ENCODE results near the gene IGF2BP3.

IGF2BP3 gene

DNA sequence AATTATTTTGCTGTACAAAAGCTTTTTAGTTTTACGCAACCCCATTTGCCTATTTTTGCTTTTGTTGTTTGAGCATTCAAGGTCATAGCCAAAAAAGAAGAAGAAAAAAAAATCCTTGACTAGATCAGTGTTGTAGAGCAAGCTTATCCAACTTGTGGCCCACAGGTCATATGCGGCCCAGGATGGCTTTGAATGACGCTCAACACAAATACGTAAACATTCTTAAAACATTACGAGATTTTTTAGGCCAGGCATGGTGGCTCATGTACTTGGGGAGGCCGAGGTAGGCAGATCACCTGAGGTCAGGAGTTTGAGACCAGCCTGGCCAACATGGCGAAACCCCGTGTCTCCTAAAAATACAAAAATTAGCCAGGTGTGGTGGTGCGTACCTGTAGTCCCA lies 179.3 kb downstream of the IGF2BP3 start:
- no peak for DNase-seq

DNA sequence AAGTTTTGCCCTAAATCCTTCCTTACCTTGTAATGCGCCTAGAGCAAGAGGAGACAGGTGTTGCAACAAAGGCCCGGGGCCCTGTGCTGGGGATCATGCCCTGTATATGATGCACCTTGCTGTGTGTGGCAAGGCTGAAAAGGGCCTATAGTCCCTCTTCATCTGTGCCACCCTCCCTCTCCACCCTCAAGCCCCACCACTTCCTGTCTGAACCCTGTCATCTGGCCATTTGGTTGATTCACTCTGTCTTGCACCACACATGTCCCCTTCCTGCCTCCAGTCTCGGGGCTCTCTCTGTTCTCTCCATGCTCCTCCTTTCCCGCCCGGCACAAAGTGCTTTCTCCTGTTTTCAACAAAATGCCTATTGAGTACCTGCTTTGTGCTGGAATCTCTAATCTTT lies 182.7 kb downstream of the IGF2BP3 start:
- no peak for DNase-seq

DNA sequence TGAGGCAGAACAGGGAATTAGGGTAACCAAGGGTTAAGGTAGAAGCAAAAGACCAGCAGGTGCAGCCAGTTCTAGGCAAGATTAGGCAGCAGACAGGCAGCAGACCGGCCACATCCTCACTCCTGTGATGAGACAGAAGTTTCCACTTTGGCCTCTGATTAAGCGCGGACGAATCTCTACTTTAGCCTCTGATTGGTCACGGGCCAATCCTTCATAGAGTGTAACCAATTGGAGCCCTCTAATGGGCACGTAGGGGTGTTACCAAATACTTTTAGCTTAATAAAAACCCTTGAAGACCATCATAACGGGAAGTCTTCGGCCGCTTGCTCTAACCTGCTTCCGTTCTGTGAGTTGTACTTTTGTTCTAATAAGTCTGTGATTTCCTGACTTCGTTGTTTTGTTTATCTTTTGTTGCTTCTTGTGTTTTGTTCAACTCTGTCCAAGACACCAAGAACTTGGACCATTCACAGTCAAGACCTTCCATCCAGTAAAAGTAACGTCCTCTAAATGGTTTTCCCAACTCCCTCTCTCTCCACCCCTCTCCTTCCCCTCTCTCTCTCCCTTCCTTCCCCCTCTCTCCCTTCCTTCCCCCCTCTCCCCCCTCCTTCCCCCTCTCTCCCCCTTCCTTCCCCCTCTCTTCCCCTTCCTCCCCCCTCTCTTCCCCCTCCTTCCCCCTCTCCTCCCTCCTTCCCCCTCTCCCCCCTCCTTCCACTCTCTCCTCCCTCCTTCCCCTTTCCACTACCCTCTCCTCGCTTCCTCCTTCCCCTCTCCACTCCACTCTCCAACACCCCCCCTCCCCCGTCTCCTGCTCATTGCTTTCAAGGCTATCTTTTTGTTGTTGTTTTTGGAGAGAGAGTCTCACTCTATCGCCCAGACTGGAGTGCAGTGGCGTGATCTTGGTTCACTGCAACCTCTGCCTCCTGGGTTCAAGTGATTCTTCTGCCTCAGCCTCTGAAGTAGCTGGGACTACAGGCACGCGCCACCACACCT lies 184.3 kb downstream of the IGF2BP3 start:
- no peak for DNase-seq

DNA sequence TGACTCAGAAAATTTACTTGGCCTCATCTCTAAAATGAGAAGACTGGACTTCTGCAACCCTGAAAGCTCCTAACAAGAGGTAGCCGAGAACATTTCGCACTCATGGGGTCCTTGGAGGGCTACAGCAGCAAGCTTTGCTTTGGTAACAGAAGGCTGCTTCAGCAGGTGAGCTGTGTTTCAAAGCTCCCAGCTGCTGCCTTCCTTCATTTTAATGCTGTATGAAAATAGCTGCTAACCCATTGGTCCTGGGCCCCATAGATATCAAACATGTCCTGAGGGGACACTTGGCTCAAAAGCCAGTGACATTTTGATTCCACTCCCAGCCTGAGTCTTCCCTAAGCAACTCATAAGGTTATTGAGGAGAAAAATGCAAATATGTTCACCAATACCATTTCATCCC lies 185.4 kb downstream of the IGF2BP3 start:
- DNase-seq, result no peak

DNA sequence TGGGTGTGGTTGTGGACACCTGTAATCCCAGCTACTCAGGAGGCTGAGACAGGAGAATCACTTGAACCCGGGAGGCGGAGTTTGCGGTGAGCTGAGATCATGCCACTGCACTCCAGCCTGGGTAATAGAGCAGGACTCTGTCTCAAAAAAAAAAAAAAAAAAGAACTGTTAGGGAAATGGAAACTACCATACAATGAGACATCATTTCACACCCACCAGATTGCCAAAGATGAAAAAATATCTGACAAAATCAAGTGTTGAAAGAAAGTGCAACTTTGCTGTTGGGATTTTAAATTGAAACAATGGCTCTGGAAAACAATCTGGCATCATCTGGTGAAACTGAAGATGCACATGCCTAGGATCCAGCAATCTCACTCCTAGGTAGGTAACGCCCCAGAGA lies 187.2 kb downstream of the IGF2BP3 start:
- DNase-seq, result no peak

DNA sequence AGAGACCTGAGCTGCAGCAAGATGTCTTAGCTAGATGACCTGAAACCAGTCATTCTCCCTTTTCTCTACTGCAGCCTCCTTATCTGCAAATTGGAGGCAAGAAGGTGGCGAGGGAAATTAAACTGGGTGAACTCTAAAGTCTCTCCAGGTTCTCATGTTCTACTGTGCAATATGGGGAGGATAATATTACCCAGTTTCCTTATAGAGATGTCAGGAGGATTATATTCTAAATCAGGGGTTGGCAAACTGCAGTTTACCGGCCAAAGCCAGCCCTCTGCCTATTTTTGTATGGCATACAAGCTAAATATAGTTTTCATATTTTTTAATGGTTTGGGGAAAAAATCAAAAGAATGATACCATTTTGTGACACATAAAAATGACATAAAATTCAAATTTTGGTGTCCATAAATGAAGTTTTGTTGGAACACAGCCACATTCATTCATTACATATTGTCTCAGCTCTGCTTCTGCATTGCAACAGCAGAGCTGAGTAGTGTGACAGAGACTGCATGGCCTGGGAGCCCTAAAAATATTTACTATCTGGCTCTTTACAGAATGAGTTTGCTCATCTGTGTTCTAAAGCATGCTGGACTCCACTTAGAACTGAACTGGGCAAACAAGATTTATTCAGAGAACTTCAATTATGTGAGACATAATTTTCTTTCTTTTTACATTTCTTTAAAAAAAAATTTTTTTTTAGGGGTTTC lies 190.3 kb downstream of the IGF2BP3 start:
- no peak for DNase-seq

DNA sequence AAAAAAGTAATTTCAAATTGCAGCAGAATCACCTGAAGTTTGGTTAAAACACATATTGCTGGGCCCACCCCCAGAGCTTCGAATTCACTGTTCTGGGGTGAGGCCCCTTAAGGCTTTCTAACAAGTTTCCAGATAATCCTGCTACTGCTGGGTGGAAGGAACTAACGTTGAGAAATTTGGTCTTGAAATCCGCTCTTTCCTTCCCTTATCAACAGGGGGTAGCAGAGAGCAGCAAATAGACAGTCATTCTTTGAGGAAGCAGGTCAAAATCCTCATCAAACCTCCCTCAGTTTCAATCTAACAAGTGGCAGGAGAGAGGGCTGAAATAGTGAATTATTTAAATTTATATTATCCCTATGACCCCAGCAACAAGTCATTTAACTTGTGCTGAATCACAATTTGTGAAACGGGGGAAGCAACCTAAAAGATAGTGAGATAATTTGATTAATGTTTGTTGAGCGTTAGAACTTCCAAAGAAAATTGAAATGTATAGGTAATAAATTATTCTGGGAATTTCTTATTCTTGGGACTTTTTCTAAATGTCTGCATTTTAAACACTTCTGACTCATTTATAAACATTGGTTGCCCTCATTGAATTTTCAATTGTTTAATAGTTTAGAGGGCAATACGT lies 192.8 kb downstream of the IGF2BP3 start:
- peak; percentile 61 for DNase-seq

DNA sequence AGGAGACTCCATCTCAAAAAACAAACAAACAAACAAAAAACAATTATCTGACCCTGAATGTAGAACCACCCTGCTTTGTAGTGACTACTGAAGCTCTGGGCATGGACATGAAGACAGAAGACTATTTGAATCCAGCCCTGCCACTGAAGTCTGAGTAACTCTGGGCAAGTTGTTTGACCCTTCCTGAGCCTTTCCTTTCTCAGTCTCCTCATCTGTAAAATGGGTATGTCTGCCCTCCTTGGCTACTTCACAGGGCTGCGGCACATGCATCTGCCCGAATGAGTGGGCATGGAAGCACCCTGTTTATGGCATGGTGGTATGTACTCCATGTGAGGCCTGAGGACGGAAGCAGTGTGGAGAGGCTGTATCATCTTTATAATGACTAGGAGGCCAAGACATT lies 193.3 kb downstream of the IGF2BP3 start:
- no peak for DNase-seq

DNA sequence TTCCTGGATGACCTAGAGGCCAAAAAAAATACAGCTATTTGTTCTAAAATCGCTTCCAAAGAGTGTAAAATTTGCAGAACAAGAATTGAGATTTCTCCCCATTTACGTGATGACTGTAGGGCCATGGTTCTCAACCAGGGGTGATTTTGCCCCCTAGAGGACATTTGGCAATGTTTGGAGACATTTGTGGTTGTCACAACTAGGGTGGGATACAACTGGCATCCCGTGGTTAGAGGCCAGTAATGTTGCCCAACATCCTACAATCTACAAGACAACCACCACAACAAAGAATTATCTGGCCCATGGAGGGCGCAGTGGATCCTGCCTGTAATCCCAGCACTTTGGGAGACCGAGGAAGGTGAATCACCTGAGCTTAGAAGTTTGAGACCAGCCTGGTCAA lies 193.9 kb downstream of the IGF2BP3 start:
- DNase-seq, result no peak

DNA sequence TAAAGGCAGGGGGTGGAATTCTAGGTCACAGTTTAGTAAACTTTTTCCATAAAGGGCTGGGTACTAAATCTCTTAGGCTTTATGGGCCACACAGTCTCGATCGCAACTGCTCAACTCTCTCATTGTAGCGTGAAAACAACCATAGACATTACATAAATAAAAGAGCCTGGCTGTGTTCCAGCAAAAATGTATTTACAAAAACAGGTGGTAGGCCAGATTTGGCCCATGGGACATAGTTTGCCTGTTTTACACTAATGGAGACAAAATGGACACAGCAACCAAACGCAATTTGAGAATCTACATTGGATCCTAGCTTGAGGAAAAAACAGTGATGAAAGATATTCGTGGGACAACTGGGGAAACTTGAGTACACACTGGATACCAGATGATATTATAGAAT lies 194.4 kb downstream of the IGF2BP3 start:
- no peak for DNase-seq

DNA sequence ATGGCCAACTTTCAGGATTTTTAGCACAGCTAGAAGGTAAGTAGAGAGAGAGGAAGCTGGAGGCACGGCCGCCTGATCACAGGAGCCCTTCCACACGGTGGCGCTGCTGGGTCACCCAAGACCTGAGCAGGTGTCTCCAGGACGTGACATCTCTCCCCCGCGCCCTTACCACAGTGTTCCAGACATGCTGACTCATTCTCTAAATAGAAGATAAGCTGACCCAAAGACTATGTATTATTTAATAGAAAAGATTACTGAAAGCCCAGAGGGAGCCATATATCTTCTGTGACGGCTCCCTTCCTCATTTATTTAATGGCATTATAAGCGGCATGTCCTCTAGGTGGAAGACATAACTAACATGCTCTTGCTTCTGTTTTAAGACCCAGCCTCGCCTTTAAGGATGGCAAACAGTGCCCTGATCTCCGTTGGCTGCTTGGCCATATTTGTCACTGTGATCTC lies 197.1 kb downstream of the IGF2BP3 start:
- peak; percentile 91 for DNase-seq

DNA sequence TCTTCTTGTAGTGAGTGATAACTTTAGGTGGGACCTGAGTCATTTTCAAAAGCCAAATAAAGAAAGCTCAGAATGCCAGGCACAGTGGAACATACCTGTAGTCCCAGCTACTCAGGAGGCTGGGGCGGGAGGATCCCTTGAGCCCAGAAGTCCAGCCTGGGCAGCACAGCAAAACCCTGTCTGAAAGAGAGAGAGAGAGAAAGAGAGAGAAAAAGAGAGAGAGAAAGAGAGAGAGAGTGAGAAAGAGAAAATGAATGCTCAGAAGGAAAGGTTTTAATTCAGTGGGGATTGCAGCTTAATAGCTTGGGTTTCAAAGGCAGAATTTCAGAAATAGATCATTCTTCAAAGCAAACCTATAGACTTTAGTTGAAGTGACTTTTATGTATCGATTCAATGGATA lies 198.0 kb downstream of the IGF2BP3 start:
- no peak for DNase-seq

DNA sequence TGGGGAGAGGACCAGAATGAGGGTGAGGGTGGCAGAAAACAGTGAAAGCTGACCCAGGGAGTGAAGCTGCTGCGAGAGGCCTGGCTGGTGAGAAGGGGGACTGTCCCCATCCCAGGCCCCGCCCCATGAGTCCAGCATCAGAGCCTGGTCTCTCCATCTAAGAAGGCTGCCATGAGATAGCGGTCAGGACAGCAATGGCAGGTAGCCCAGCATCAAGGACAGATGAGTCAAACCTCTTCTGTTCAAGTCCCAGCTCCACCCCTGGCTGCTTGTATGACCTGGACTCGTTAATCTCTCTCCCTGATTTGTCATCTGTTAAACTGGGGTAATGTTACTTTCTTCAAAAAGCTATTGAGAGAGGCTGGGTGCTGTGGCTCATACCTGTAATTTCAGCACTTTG lies 201.5 kb downstream of the IGF2BP3 start:
- DNase-seq, result no peak

DNA sequence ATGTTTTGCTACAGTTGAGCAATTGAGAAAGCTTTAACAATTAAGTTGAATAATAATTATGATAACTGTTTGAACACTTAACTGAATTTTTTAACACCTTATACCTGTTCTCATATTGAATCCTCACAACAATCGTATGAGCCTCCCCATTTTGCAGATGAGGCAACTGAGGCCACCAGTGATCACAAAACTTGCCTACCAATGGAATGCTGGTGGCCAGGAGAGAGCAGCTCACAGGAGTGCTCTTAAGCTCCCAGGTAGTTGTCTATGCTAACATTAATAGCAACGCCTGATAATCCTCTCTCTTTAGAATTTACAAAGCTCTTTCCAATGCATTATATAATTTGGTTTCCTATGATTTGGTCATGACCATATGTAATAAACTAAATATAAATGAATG lies 202.1 kb downstream of the IGF2BP3 start:
- no peak for DNase-seq

DNA sequence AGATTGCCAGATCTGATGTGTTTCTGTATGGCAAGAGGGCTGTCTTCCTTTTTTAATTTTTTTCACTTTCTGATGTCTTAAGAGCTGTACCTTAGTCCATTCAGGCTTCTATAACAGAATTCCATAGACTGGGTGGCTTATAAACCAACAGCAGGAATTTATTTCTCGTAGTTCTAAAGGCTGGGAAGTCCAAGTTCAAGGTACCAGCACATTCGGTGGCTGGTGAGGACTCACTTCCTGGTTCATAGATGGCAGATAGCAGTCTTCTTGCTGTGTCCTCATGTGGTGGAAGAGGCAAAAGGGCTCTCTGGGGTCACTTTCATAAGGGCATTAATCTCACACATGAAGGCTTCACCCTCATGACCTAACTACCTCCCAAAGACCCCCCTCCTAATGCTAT lies 202.9 kb downstream of the IGF2BP3 start:
- DNase-seq, result no peak

DNA sequence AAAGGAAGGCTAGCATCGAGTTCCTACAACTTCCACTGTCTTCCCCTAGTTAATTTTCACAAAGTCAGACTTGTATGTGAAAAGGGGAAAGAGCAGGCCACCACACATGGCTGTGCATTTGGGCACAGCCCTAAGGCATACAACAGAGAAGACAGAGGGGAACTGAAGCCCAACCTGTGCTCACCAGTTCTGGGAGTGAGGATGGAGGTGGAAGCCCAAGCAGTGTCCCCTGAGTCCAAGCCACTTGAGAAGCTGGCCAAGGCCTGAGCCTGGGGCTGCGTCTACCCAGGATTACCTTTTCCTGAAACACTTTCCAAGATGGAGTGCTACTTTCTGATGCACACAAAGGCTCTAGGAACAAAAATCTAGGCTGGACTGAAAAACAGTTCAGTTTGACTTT lies 203.4 kb downstream of the IGF2BP3 start:
- no peak for DNase-seq

DNA sequence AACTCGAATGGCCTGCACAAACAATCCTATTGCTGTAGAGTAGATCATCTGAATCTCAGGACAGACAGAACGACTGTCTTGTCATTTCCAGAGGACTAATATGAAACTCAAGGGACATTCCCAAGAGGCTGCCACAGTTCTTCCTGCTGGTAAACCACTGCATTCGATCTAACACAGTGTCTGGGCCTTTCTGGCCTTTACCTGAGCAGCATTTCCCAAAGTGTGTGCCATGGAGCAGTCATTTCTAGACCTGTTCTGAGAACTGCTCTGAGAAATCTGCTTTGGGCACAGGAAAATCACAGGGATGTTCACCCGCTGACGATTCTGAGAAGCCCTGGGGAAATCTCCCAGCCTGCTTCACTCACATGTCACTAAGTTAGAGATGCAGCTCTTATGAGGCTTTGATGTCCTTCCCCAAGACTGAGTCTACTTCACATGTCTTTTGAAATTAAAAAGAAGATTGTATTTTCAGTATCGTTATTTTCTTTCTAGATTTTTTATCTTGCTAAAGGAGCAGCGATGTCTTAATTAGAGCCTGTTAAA lies 205.3 kb downstream of the IGF2BP3 start:
- DNase-seq, result no peak

DNA sequence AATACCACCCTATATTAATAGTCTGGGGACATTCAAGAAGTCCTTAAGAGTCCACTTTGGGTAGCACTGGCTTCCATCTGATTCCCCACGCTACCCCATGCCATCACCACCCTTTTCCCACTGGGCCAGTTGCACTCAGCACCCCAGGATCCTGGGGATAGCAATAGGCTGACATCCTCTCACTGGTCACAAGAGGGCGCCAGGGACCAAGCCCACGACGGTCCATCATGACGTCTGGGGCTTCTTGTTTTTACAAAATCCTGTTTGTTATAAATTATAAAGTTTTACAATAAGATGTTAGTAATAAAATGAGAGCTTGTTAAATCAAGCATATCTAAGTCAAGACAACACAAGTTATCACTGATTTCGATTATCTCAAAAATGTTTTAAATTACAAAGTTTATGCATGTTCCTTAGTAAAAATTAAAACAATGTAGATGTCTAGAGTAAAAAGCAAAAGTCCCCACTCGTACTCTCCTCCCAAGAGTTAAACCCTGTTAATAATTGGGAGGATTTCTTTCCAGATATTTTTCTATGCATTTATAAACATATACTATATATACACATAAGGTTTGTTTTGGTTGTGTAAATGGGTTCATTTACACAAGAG lies 208.3 kb downstream of the IGF2BP3 start:
- peak; percentile 44 for DNase-seq

DNA sequence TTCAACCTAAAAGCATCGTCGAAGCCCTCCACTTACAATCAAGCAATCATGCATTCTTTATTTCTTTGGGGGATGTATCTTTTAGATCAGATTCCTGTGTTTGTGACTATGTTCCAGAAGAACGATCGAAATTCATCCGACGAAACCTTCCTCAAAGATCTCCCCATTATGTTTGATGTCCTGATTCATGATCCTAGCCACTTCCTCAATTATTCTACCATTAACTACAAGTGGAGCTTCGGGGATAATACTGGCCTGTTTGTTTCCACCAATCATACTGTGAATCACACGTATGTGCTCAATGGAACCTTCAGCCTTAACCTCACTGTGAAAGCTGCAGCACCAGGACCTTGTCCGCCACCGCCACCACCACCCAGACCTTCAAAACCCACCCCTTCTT lies 209.9 kb downstream of the IGF2BP3 start:
- DNase-seq, result no peak
